ENCODE measurements around the gene FAM107B.
"Not testable (repeated sequence)": the region's sequence is repeated elsewhere in the genome, so short reads cannot be mapped to it uniquely, and the experiment has no call there.

The FAM107B gene

DNA sequence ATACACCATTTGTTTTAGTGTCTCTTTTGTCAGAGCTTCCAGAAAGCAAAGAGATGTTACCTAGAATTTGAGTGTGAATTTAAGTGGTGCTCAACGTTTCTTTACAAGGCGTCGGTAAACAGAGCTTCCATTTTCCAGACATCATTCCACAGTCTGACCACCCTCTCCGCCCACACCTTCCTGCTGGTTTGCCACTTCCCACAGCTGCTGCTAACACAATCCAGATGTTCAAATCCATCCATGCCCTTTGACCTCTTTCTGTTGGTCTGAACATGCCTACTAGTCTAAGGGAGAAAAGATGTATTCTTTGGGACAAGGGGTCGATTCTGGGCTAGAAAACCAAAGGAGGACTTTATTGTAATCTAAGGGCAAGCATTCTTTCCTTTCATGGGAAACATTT lies 86.1 kb downstream of the FAM107B start:
- no peak for DNase-seq

DNA sequence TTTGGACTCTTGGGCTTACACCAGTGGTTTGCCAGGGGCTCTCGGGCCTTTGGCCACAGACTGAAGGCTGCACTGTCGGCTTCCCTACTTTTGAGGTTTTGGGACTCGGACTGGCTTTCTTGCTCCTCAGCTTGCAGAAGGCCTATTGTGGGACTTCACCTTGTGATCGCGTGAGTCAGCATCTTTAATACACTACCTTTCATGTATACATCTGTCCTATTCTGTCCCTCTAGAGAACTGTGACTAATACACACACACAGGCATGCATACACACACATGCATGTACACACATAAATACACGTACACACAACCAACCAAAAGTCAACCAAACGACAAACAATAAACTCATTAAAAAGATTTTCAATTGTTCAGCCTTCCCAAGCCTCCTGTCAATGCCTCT lies 86.5 kb downstream of the FAM107B start:
- DNase-seq, result not testable (repeated sequence)

DNA sequence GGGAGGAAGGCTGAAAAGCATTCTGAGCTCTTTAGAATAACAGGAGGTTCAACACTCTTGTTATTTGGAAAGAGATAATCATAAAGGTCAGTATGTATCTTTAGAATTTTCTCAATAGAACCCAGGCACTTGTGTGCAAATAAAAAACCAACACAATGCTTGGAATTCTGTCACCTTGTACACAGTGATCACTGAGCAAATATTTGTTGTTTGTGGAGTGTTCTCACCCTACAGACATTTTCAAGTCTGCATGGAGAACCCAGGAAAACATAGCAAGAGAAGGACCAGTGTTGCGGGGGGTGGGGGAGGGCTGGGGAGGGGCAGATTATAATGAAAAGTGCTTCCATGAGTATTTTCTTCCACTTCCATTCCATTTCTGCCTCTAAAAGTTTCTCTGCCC lies 87.4 kb downstream of the FAM107B start:
- DNase-seq, result no peak

DNA sequence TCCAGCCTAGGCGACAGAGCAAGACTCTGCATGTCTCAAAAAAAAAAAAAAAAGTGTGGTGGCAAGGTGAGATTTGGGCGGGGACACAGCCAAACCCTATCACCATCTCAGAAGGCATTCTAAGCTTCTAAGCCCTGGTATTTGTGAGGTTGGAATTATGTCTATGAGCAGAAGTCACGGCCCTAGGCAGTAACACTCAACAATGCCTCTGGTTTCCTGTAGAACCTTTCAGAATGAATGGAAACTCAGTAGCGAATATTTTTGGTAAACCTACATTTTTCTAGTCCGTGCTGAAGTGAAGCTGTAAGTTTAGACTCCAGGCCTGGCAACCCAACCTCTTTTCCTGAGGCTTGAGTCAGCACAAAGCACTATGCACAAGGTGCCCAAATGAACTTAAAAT lies 88.3 kb downstream of the FAM107B start:
- DNase-seq, result no peak

DNA sequence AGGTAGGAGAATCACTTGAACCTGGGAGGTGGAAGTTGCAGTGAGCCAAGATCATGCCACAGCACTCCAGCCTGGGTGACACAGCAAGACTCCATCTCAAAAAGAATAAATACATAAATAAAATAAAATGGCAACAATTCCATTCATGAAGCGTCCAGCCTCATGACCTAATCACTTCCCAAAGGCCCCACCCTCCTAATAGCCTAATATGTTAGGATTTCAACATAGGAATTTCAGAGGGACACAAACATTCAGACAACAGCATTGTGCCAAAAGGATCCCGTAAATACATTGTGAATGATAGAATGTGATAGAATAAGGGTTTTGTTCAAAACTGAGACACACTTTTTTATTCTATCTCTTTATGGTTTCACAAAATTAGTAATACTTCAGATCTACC lies 90.3 kb downstream of the FAM107B start:
- DNase-seq, result no peak

DNA sequence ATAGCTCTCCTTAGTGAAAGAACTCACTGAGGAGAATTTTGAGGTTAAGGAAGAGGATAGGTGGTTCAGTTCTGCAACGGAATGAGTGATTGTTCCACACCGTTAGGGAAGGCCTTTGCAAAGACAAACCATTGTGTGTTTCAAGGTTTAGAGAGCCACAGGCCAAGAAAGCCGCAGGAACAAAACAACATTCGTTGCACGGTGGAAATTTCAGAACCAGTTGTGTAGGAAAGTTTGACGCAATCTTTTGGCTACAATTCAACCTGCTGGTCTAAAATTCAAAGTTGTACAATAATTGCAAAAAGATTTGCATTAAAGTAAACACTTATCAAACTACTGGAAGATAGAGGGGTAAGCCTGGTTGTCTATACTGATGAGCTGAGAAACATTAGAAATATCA lies 91.4 kb downstream of the FAM107B start:
- no peak for DNase-seq

DNA sequence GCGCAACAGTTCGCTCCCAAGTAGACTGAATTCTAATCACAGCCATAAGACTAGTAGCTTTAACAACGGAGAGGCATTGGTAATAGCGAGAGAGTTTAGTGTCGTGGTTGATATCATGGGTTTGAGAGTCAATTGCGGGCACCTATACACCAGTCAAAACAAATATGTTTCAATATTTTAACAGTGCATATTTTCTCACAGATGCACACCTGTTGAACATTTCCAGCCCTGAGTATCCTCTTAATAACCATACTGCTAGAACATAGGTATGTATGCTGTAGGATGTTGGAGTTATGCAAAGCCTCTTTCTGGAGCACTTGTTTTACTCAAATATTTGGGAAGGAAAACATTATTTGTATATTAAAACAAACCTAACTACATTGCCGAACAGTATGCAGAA lies 92.9 kb downstream of the FAM107B start:
- DNase-seq, result no peak

DNA sequence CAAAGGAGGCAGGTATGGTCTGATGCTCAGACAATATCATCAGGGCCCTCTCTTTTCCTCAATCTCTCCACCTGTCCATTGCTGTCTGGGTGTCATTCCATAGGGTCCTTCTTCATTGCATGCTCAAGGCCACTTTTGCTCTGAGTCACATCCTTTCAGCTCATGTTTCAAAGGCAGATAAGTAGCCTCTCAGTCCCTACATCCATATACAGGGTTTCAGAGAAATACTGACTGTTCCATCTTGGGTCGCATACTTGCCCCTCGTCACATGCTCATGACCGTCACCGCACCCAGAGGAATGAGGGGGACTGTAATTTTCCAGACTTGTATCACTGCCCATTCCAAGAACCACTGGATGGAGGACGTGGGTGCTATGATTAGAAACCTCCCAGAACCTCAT lies 93.4 kb downstream of the FAM107B start:
- no peak for DNase-seq

DNA sequence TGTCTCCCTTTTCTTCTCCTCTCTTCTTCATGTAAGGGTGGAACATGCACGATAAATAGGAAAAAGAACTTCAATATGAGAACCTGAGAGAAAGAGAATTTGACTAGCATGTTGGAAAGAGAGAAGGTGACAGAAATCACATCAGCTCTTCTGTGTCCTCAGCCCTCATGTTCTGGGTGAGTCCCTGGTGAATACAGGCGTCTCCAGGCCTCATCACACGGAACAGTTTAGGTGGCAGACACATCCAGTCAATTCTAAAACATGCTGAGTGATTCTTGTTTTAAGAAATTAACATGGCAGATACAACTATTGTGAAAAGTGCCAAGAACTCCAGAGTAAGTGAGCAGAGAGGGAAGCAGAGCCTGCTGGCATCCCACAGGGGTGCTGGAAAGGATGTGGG lies 96.1 kb downstream of the FAM107B start:
- DNase-seq, result no peak

DNA sequence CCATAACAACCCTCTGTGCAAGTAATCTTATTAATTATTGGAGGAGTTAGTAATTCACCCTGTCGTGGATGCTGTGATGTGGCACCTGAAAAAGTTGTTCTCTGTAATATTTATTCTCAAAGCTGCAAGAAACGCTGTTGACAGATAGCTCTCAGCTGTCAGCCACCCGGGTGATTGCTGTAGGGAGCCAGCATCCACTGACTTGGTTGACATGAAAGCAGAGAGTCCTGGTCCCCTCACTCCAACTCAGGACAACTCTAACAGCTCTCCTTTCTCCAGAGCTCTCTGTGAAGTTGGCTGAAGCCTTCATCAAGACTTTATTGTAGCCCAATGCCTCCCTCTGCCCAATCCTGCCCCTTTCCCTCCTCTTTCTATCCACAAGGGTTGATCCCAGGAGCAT lies 98.0 kb downstream of the FAM107B start:
- no peak for DNase-seq

DNA sequence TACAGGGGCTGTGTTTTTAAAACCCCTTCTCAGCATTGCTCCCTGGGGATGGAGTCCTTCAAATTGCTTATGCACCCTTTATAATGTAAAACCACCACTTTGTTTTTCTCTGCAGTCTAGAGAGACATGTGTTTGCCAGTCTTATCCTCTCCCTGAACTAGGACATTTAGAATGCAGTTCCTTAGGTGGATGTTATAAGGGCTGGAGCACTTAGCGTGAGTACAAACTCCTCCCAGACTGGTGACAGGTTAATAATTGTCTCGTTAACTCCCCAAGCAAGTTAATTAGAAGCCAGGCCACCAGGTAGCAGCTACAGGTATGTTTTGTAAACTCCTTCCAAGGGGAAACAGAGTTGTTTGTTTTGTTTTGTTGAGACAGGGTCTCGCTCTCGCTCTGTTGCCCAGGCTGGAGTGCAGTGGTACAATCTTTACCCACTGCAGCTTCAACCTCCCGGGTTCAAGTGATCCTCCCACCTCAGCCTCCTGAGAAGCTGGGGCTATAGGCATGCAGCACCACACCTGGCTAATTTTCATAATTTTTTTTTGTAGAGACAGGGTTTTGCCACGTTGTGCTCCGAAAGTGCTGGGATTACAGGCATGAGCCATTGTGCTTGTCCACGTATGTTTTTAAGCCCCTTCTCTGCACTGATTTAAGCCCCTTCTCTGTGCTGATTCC lies 100.2 kb downstream of the FAM107B start:
- DNase-seq, result no peak

DNA sequence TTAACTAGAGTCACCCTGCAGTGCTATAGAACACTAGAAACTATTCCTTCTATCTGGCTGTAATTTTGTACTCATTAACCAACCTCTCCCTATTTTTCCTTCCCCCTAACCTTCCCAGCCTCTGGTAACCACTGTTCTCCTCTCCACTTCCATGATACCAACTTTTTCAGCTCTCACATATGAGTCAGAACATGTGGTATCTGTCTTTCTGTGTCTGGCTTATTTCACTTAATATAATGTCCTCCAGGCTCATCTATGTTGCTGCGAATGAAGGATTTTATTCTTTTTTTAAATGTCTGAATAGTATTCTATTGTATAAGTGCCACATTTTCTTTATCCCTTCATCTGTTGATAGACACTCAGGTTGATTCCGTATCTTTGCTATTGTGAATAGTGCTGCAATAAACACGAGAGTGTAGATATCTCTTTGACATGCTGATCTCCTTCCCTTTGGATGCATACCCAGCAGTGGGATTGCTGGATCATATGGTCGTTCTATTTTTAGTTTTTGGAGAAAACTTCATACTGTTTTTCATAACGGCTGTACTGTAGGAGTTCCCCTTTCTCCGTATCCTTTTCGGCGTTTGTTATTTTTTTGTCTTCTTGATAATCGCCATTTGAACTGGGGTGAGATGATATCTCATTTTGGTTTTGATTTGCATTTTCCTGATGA lies 101.4 kb downstream of the FAM107B start:
- DNase-seq, result no peak

DNA sequence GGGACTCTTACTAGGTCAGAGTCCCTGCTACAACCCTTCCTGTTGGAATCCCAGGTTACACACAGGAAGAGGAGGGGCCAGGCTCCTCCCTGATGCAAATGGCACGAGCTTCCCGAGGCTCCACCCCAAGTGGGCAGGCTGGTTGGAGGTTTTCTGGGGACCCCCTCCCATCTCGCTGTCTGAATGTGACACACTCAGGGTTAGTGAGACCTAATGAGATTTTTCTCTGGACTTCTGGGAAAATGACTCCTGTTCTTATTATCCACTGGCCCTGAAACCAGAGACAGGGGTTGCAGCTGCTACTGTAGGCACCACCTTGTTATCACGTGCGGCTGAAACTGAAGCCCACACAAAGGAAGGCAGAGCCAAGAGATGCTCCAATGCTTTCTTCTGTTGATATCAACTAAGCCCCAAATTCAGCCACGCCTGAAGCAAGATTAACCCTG lies 103.3 kb downstream of the FAM107B start:
- DNase-seq, result no peak

DNA sequence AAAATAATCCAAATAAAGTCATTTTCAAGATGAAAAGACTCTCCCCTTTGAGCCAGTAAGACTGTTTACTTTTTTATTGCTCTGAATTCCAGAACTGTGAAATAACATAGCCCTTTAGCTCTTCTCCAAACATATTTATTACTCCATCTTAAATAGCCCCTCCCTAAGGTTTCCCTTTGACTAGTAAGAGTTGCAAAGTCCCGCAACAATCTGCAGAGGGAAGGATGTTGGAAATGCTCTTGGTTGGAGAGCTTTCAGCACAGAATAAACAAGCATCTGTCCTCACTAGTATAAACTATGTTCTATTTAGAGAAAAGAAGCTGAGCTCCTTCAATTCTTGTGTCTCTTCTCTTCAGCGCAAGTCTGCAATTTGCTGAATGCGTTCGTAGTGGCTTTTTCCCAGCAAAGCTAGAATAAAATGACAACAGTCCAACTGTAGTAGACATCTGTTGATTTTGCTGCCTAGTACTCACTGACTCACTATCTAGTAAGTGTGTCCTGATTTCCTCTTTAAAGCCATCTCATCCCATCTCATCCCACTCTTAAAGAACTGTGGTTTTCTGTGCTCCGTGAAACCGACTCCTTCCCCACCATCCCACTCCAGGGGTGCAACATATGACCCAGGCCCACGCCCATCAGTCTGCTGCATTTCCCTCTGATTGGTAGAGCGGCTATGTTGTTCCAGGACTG lies 104.0 kb downstream of the FAM107B start:
- no peak for DNase-seq

DNA sequence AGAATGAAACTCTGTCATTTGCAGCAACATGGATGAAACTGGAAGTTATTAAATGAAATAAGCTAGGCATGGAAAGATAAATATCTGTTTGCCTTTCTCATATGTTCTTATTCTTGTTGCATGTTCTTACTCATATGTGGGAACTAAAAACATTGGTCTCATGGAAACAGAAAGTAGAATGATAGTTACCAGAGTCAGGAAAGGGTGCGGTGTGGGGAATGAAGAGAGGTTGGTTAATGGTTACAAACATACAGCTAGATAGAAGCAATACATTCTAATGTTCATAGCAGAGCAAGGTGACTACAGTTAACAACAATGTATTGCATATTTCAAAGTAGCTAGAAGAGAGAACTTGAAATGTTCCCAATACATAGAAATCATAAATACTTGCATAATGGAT lies 105.1 kb downstream of the FAM107B start:
- DNase-seq, result no peak

DNA sequence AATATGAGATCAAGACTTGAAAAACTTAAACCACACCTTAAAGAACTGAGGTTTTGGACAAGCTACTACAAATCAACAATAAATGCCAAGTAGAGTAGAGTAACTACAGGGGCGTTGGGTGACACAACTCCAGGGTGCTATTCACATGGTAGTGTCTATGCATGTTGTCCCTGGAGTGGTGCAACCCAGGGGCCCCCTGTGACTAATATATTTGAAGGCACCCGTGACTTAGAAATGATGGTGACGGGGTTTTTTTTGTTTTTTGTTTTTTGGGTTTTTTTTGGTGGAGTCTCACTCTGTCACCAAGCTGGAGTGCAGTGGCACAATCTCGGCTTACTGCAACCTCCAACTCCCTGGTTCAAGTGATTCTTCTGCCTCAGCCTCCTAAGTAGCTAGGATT lies 106.9 kb downstream of the FAM107B start:
- DNase-seq, result no peak

DNA sequence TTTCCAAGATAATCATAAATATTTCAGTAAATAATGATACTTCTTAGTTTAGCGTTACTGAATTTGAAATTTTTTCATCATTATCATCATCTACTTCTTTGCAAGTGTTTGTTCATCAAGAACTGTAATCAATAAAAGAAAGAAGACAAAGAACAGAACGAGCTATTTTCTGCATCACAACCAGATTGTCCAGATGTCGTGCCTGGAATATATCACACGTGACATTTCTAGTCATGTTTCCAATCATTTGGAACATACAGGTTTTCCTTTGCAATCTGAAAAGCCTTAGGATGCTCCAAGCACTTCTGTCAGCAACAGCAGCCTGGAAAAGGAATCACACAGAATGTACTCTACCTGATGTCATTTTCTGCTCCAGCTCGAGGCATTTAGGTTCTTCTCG lies 107.4 kb downstream of the FAM107B start:
- DNase-seq, result no peak

DNA sequence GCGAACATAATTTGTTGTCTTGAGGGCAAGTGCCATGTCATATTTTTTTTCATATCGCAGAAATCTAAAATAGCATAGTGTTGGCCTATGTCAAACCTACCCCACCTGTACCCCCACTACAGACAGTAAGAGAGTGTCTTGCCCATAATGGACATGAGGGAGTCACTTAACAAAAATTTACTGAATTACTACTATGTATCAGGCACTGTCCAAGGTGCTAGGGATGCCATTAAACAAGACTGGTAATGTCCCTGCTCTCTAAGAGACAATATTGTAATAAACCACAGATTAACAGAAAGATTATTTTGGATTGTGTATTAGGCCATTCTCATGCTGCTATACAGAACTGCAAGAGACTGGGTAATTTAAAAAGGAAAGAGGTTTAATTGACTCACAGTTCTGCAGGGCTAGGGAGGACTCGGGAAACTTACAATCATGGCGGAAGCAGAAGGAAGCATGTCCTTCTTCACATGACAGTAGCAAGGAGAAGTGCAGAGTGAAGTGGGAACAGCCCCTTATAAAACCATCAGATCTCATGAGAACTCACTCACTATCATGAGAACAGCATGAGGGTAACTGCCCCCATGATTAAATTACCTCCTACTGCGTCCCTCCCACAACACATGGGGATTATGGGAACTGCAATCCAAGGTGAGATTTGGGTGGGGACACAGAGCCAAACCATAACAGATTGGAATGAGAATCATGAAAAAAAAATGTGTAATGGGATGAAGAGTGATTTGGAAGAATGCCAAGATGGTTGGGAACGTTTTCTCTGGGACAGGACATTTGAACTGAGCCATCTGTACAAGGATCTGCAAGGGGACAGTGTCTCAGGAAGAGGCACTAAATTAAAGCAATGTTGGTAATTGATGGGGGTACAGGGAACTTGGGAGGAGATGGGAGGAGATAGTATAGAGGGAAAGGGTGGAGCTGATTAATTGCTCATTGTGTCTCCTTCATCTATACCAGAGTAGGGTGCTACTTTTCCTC lies 108.5 kb downstream of the FAM107B start:
- DNase-seq, result no peak

DNA sequence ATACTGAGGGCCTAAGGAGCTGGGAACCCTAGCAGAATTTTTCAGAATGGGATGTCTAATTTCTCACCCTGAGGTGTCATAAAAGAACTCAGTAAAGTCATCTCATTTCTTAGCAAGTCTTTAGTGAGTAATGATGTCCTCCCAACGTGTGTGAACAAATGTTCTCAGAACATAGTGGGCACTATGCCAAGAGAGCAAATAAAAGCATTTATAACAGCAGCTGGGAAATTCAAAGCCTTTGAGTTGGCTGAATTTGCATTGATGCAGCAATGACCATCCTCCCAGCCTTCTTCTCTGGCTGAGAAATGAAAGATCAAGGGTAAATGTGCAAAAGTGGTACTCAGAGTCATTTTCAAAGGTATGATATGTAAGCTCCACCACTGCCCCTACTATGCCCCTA lies 109.4 kb downstream of the FAM107B start:
- DNase-seq, result peak; percentile 28

DNA sequence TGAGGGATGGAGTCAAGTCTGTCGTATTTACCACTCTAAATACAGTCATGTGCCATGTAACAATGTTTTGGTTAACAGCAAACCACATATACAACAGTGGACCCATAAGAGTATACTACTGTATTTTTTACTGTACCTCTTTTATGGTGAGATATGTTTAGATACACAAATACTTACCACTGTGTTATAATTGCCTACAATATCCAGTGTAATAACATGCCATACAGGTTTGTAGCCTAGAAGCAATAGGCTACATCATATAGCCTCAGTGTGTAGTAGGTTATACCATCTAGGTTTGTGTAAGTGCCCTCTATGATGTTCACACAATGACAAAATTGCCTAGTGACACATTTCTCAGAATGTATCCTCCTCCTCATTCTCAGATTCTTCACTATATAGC lies 110.4 kb downstream of the FAM107B start:
- DNase-seq, result no peak

DNA sequence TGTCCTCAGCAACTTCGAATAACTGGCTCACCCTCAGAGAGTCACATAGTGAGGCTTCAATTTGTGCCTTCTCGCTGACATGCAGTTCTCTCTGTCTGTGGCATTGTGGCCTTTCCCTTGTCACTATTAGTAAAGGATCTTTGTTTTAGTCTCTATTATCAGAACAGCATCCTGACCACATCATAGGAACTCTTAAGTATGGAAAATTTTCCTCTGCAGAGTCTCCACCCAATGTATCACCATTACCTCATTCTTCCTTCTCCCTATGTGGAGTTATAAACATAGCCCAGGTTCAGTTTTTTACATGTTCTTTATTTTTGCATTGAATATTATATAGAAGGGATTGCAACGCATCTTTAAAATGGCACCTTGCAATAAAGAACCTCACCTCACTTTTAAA lies 112.9 kb downstream of the FAM107B start:
- DNase-seq, result no peak

DNA sequence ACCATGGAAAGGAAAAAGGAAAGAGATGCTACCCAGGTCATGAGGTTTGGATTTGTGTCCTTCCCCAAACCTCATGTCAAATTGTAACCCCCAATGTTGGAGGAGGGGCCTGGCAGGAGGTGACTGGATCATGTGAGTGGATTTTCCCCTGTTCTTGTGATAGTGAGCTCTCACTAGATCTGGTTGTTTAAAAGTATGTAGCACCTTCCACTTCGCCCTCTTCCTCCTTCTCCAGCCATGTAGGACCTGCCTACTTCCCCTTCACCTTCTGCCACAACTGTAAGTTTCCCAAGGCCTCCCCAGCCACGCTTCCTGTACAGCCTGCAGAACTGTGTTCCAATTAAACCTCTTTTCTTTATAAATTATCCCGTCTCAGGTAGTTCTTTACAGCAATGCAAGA lies 113.9 kb downstream of the FAM107B start:
- DNase-seq, result no peak

DNA sequence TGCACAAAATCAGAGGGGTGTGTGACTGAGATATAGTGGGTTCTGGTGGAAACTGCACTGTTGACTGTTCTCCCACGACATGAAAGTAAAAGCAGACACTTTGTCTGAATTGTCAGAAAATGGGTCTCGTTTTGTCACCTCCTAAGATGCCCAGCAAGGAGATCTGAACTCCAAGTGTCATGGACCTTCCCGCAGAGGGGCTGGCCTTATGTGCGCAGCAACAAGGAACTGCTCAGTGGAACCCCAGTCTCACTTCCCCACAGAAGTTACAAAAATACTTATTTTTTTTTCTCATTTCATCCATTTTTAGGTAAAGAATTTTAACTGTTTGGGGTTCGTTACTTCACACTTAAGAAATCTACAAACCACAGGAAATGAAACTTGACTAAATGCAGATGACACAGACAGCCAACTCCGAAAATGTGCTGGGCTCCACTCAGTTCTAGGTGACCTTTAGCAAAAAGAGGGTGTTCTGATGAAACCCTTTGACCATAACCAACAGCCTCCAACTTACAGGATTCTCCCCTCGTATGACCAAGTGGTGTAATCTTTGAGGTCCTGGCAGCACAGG lies 115.0 kb downstream of the FAM107B start:
- DNase-seq, result no peak

Measured in NCI-H226 (cell line).